ENCODE results near the gene E2F4.

DNA sequence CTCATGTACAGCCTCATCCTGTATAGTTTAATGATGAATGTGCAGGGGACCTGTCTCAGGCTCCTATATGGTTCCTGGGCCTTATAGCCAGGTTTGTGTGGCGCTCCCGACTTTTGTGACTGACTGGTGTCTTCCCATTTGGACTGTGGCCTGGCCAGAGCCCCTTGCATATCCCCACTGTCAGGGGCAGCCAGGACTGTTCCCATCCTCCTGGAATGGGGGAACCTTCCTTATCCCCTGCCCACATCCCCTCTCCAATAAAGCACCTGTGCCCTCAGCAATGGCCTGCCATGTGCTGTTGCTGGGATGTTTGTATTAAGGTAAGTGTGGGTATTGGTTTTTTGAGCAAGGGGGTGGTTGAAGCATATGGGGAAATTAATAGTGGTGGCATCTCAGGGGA, 43.7 kb upstream of the E2F4 start:
- TF ChIP-seq, protein P1, sequence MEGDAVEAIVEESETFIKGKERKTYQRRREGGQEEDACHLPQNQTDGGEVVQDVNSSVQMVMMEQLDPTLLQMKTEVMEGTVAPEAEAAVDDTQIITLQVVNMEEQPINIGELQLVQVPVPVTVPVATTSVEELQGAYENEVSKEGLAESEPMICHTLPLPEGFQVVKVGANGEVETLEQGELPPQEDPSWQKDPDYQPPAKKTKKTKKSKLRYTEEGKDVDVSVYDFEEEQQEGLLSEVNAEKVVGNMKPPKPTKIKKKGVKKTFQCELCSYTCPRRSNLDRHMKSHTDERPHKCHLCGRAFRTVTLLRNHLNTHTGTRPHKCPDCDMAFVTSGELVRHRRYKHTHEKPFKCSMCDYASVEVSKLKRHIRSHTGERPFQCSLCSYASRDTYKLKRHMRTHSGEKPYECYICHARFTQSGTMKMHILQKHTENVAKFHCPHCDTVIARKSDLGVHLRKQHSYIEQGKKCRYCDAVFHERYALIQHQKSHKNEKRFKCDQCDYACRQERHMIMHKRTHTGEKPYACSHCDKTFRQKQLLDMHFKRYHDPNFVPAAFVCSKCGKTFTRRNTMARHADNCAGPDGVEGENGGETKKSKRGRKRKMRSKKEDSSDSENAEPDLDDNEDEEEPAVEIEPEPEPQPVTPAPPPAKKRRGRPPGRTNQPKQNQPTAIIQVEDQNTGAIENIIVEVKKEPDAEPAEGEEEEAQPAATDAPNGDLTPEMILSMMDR (IDR thresholded peaks at IDR 0.05): no peak
- TF ChIP-seq POLR2A (IDR thresholded peaks at IDR 0.05): no peak

Data from testis (tissue), 2 donors.